ENCODE data around the gene MSRB3. TPM values are rescaled to one million over a fixed set of nuclear protein-coding genes. Genes with fewer than 3 reads are reported as not detected.
A peak's percentile ranks its signal among the peaks of the same experiment; 100 is the strongest.

The MSRB3 gene
- total and polyA plus RNA-seq, 2 of the 4 experiments (the other 2 are of a cell fraction) = 31.7 to 35.7 TPM

DNA sequence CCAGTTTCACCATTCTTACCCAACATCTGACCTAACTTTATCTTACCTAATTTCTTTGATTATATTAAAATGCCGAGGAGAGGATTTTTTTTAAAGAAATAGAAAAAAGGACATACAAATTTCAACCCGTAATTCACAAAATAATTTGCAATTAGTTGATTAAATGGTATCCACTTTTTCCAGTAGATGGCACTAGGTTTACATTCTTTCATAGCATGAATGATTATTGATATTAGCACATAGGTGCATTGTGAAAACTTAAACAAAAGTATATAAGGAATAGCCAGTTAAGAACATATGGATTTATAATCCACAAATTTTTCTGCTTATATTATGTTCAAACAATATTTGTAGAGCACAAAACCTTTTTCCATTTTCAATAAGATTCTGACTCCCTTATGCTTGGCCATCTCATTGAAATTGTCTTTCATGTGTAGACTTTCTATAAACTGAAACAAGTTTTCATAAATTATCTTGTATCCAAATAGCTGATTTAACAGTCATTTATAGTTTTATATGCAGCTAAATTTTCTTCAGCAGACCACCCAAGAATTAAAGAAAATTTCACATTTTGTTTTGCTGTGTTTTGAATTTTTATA is 35.3 kb downstream of the MSRB3 start:
- DNase-seq (peak; percentile 47), ATAC-seq (ENCODE audit: low read depth) (peak; percentile 32; the same call in 1 of the 2 replicates)
- H3K14ac ChIP-seq (replicated peaks; ENCODE audit: low read depth, low read length) = no peak overlapping the region
- H3K4me3 ChIP-seq (ENCODE audit: insufficient read depth, low read depth, low read length) = no peak overlapping the region
- no peaks in the 10 kb centered on the region; the same call in 1 of the 2 replicates for H3K9me1 ChIP-seq (ENCODE audit: insufficient read depth, low read length)
- no CpG with 5 or more reads among the region's 2 CpGs for WGBS, 2 experiments (ENCODE audit: extremely low coverage in 2 of 2, insufficient read length in 1 of 2)
- no peaks in the 10 kb centered on the region for H3K27me3 ChIP-seq (ENCODE audit: control insufficient read depth, insufficient read depth, low read length)
- BruUV-seq (replicated peaks) = no TSS peak
- H2AFZ ChIP-seq (replicated peaks; ENCODE audit: low read length, poor library complexity) = no peak overlapping the region
- H2BK15ac ChIP-seq (ENCODE audit: low read depth, low read length) = 0 out of 3 replicates have a peak overlapping the region, but pooled peaks have one; percentile 15
- peak overlapping the region; percentile 44; the same call in 1 of the 2 replicates for H2BK120ac ChIP-seq (ENCODE audit: low read depth, low read length)
- H3K4ac ChIP-seq (ENCODE audit: low read depth, low read length) = peak overlapping the region; percentile 19; the same call in 1 of the 2 replicates
- H3K4me2 ChIP-seq (ENCODE audit: low read depth, low read length) = no peak overlapping the region
- no peak overlapping the region; the same call in 1 of the 2 replicates for H3K18ac ChIP-seq (ENCODE audit: low read depth, low read length)
- H3K79me1 ChIP-seq (ENCODE audit: low read depth in 1 of 2, low read length in 2 of 2) = peaks cover 22 to 34% of the 10 kb centered on the region in 2 experiments
- no peak overlapping the region for H4K5ac ChIP-seq (ENCODE audit: low read depth, low read length)
- peak overlapping the region; percentile 17; the same call in 1 of the 2 replicates for H3K23ac ChIP-seq (ENCODE audit: low read depth, low read length)
- ChIA-PET POLR2A (ENCODE audit: unreplicated experiment) (no interaction called here), CTCF (interaction anchor here (0.8 to 1.1 kb wide), 2 partner anchors 243 to 245 kb away, joined by 3 to 4 read pairs; no protein-coding TSS in a partner anchor)
- H4K8ac ChIP-seq (ENCODE audit: low read depth in 2 of 2, low read length in 2 of 2) = peak overlapping the region in 1 of 2 experiments; percentile 41; a peak in 2 of 4 replicates
- intact Hi-C loops (cut with micrococcal nuclease) = loop anchor here (1.0 to 5.0 kb wide), 4 partner anchors 288 to 563 kb away; partner anchors contain the start of gene HMGA2
- no peaks in the 10 kb centered on the region for H3K9me3 ChIP-seq (ENCODE audit: control insufficient read depth, insufficient read depth, low read length)
- peak overlapping the region; percentile 65; the same call in 1 of the 2 replicates for H2BK20ac ChIP-seq (ENCODE audit: low read depth, low read length)
- no peak overlapping the region for H3K9ac ChIP-seq (ENCODE audit: low read depth, low read length)
- H4K91ac ChIP-seq (ENCODE audit: insufficient read depth, low read depth, low read length) = no peak overlapping the region
- H4K20me1 ChIP-seq (ENCODE audit: insufficient read depth, low read length) = no peaks in the 10 kb centered on the region
- peak overlapping the region; percentile 63 for H2BK5ac ChIP-seq (ENCODE audit: low read depth, low read length, poor library complexity, severe bottlenecking)
- 0 out of 2 replicates have a peak, but pooled peaks cover 1% of the 10 kb centered on the region for H3K4me1 ChIP-seq (ENCODE audit: control insufficient read depth, insufficient read depth, low read length)
- peaks cover 2% of the 10 kb centered on the region for H3K36me3 ChIP-seq (ENCODE audit: control insufficient read depth, insufficient read depth, low read length)
- no peak overlapping the region for H2AK9ac ChIP-seq (replicated peaks; ENCODE audit: low read depth, low read length, poor library complexity)
- in situ Hi-C loops (cut with MboI; ENCODE audit: low sequenced_read_pairs) = loop anchor here (10.0 to 25.0 kb wide), 2 partner anchors 373 to 511 kb away; partner anchors contain the start of gene HMGA2
- no peak overlapping the region for H3K56ac ChIP-seq (ENCODE audit: extremely low read depth, insufficient read depth, low read length)
- H2AK5ac ChIP-seq (ENCODE audit: low read depth, low read length) = no peak overlapping the region
- TF ChIP-seq NFE2L2 (IDR thresholded peaks at IDR 0.05; ENCODE audit: low read depth, low read length) = no peak
- TF ChIP-seq SMC3 (IDR thresholded peaks at IDR 0.05; ENCODE audit: low read depth, low read length) = peak; percentile 59
- TF ChIP-seq, protein P1, sequence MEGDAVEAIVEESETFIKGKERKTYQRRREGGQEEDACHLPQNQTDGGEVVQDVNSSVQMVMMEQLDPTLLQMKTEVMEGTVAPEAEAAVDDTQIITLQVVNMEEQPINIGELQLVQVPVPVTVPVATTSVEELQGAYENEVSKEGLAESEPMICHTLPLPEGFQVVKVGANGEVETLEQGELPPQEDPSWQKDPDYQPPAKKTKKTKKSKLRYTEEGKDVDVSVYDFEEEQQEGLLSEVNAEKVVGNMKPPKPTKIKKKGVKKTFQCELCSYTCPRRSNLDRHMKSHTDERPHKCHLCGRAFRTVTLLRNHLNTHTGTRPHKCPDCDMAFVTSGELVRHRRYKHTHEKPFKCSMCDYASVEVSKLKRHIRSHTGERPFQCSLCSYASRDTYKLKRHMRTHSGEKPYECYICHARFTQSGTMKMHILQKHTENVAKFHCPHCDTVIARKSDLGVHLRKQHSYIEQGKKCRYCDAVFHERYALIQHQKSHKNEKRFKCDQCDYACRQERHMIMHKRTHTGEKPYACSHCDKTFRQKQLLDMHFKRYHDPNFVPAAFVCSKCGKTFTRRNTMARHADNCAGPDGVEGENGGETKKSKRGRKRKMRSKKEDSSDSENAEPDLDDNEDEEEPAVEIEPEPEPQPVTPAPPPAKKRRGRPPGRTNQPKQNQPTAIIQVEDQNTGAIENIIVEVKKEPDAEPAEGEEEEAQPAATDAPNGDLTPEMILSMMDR (conservative IDR thresholded peaks at IDR 0.05; ENCODE audit: low read depth, low read length) = peak; percentile 62
- peak; percentile 74 for TF ChIP-seq RAD21 (IDR thresholded peaks at IDR 0.05; ENCODE audit: low read length)
- TF ChIP-seq, protein P2, sequence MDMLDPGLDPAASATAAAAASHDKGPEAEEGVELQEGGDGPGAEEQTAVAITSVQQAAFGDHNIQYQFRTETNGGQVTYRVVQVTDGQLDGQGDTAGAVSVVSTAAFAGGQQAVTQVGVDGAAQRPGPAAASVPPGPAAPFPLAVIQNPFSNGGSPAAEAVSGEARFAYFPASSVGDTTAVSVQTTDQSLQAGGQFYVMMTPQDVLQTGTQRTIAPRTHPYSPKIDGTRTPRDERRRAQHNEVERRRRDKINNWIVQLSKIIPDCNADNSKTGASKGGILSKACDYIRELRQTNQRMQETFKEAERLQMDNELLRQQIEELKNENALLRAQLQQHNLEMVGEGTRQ (IDR thresholded peaks at IDR 0.05; ENCODE audit: low read depth, low read length) = no peak
- TF ChIP-seq CEBPB (IDR thresholded peaks at IDR 0.05; ENCODE audit: low read depth, low read length) = peak; percentile 27; the same call in 1 of the 2 replicates
- no peak overlapping the region for H3K27ac ChIP-seq (ENCODE audit: insufficient read depth, low read length)
- dilution Hi-C loops (cut with HindIII; ENCODE audit: low sequenced_read_pairs, unreplicated experiment) = no loop called here

Measured in IMR-90 (cell line).